Measurements from ENCODE around the gene KEL. TPM values are rescaled to one million over a fixed set of nuclear protein-coding genes. Genes with fewer than 3 reads are reported as not detected.

KEL gene
- total RNA-seq, 1 experiment from 2014 or later, result 0.91 TPM

DNA sequence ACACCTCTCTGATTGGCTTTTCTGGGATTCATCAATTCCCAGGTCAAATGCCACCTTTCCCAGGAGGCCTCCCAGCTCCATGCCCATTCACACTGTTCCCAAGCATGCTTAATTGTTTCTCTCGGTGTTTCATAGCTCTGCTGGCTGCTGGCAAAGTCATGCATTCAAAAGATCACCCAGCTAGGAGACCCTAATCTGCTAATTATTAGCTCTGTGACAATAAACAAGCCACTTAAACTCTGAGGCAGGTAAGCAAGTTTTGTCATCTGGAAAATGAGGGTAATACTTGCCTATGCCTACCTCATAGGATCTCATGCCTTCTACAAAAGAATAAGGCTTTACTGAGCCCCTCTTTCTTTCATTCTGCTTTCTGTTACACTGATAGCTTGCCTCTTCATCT lies 828 bp upstream of the KEL start (continued):
- no peak for TF ChIP-seq EGR1 (IDR thresholded peaks at IDR 0.05; ENCODE audit: low read depth)
- TF ChIP-seq RAD21 (IDR thresholded peaks at IDR 0.05; ENCODE audit: low read depth), result no peak

GRCh38 chr7:142961595-142961972 lies 579 bp downstream of the KEL start:
- no peaks in the 10 kb centered on the region for H3K9me3 ChIP-seq (ENCODE audit: control insufficient read depth in 1 of 2, insufficient read depth in 1 of 2, low read depth in 1 of 2, low read length in 2 of 2)
- no peak overlapping the region for H3K9ac ChIP-seq (ENCODE audit: low read length)
- no peaks in the 10 kb centered on the region for H4K20me1 ChIP-seq (ENCODE audit: insufficient read depth)
- H3K4me2 ChIP-seq (ENCODE audit: low read length), result no peak overlapping the region
- TF ChIP-seq CTCF (IDR thresholded peaks at IDR 0.05 in 2 of 3, conservative IDR thresholded peaks at IDR 0.05 in 1 of 3; ENCODE audit: borderline replicate concordance in 1 of 3, insufficient read depth in 1 of 3, low read depth in 2 of 3, low read length in 2 of 3) (no peak), FOSL1 (IDR thresholded peaks at IDR 0.05; ENCODE audit: low read depth) (no peak), YY1 (IDR thresholded peaks at IDR 0.05; ENCODE audit: extremely low read depth, insufficient replicate concordance, low read depth, low read length) (no peak), SIN3A (IDR thresholded peaks at IDR 0.05; ENCODE audit: low read depth) (no peak), EGR1 (IDR thresholded peaks at IDR 0.05; ENCODE audit: low read depth) (no peak), EZH2phosphoT487 (IDR thresholded peaks at IDR 0.05; ENCODE audit: borderline replicate concordance) (no peak), ELF1 (IDR thresholded peaks at IDR 0.05; ENCODE audit: borderline replicate concordance, low read depth) (no peak), ZFX (IDR thresholded peaks at IDR 0.05) (no peak), RAD21 (IDR thresholded peaks at IDR 0.05; ENCODE audit: low read depth) (no peak), ZBTB33 (IDR thresholded peaks at IDR 0.05; ENCODE audit: extremely low read depth, insufficient replicate concordance, low read length) (no peak), SRF (IDR thresholded peaks at IDR 0.05; ENCODE audit: low read depth) (no peak)
- TF ChIP-seq, protein P1, sequence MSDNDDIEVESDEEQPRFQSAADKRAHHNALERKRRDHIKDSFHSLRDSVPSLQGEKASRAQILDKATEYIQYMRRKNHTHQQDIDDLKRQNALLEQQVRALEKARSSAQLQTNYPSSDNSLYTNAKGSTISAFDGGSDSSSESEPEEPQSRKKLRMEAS (IDR thresholded peaks at IDR 0.05), result no peak
- peaks cover 11 to 13% of the 10 kb centered on the region in 2 experiments for H3K4me1 ChIP-seq (ENCODE audit: control insufficient read depth in 1 of 2, insufficient read depth in 2 of 2, low read length in 2 of 2)
- no peak overlapping the region for H2AFZ ChIP-seq (ENCODE audit: low read depth, low read length, poor library complexity, severe bottlenecking)
- H3K36me3 ChIP-seq (ENCODE audit: control insufficient read depth in 1 of 2, insufficient read depth in 2 of 2, low read length in 2 of 2), result no peaks in the 10 kb centered on the region
- CTCF ChIA-PET, result interaction anchor here (0.6 to 2.8 kb wide), 14 partner anchors 9 to 254 kb away, joined by 3 to 39 read pairs (median 5); no protein-coding TSS in a partner anchor
- no peak overlapping the region for H3K27ac ChIP-seq (ENCODE audit: low read depth, low read length)
- H3K9me2 ChIP-seq (ENCODE audit: insufficient read depth), result no peaks in the 10 kb centered on the region
- H3K4me3 ChIP-seq (replicated peaks in 1 of 2; ENCODE audit: low read depth in 1 of 2, low read length in 2 of 2), result no peak overlapping the region
- no peak for DNase-seq (ENCODE audit: low read depth, low spot score)
- 0 out of 2 replicates have a peak, but pooled peaks cover 4% of the 10 kb centered on the region for H3K27me3 ChIP-seq (ENCODE audit: insufficient read depth, low read length)
- intact Hi-C loops (cut with micrococcal nuclease), result loop anchor here (2.0 kb wide), 1 partner anchor 81 kb away; no protein-coding TSS in a partner anchor
- RAD21 ChIA-PET (ENCODE audit: low non-redundant PET in 1 of 2, low total read pairs in 2 of 2, uncharacterized antibody in 2 of 2, unreplicated experiment in 2 of 2), result interaction anchor here (0.8 to 1.1 kb wide), 4 partner anchors 52 to 88 kb away, joined by 3 to 5 read pairs (median 5); no protein-coding TSS in a partner anchor
- no TSS peak for BruUV-seq (replicated peaks)
- no peak for ATAC-seq
- POLR2A ChIA-PET, result interaction anchor here (1.0 kb wide), 1 partner anchor 9 kb away, joined by 3 read pairs; no protein-coding TSS in a partner anchor
- H3K79me2 ChIP-seq (ENCODE audit: insufficient read depth, low read length), result no peaks in the 10 kb centered on the region

Data from HCT116 (cell line).